Measurements from ENCODE around the gene DAG1.

The DAG1 gene

GRCh38 chr3:49518441-49518840, 48.4 kb downstream of the DAG1 start:
- DNase-seq (ENCODE audit: low read depth), result no peak

GRCh38 chr3:49519296-49519695, 49.2 kb downstream of the DAG1 start:
- no peak for DNase-seq (ENCODE audit: low read depth)

GRCh38 chr3:49519916-49520385, 49.9 kb downstream of the DAG1 start:
- DNase-seq (ENCODE audit: low read depth), result no peak

- DNase-seq (ENCODE audit: low read depth), result no peak
These were observed 54.0 kb downstream of the DAG1 start for GRCh38 chr3:49523756-49524747.

- no peak for DNase-seq (ENCODE audit: low read depth)
These were observed 59.5 kb downstream of the DAG1 start for GRCh38 chr3:49529567-49529966.

GRCh38 chr3:49530231-49530630, 60.2 kb downstream of the DAG1 start:
- DNase-seq (ENCODE audit: low read depth), result no peak

- no peak for DNase-seq (ENCODE audit: low read depth)
These were observed 60.6 kb downstream of the DAG1 start for GRCh38 chr3:49530701-49531100.

GRCh38 chr3:49531218-49531617, 61.2 kb downstream of the DAG1 start:
- no peak for DNase-seq (ENCODE audit: low read depth)

GRCh38 chr3:49531715-49532114, 61.6 kb downstream of the DAG1 start:
- no peak for DNase-seq (ENCODE audit: low read depth)

GRCh38 chr3:49533031-49533430, 63.0 kb downstream of the DAG1 start:
- no peak for DNase-seq (ENCODE audit: low read depth)

GRCh38 chr3:49533786-49534519, 63.9 kb downstream of the DAG1 start:
- no peak for DNase-seq (ENCODE audit: low read depth)

- DNase-seq (ENCODE audit: low read depth), result no peak
These were observed 64.7 kb downstream of the DAG1 start for GRCh38 chr3:49534581-49535441.

GRCh38 chr3:49535971-49536874, 66.2 kb downstream of the DAG1 start:
- DNase-seq (ENCODE audit: low read depth), result no peak

GRCh38 chr3:49536875-49537533, 66.9 kb downstream of the DAG1 start:
- DNase-seq (ENCODE audit: low read depth), result no peak

GRCh38 chr3:49539659-49540560, 69.8 kb downstream of the DAG1 start:
- DNase-seq (ENCODE audit: low read depth), result peak; percentile 91

GRCh38 chr3:49552087-49552486, 82.0 kb downstream of the DAG1 start:
- no peak for DNase-seq (ENCODE audit: low read depth)

- DNase-seq (ENCODE audit: low read depth), result no peak
These were observed 83.2 kb downstream of the DAG1 start for GRCh38 chr3:49553324-49553691.

- DNase-seq (ENCODE audit: low read depth), result peak; percentile 88
These were observed 83.9 kb downstream of the DAG1 start, which contains the start of gene BSN for GRCh38 chr3:49553692-49554632. TSS of gene BSN (plus strand) at chr3:49554477. CDS start at chr3:49554603, 126 bp downstream.

Data from activated gamma-delta T cell treated with anti-CD3 and anti-CD28 coated beads, Interleukin-2, amount 50 U/mL, for 16 hours (primary cell).